K562 (cell line): Measurements from ENCODE around the gene CLIC1. TPM values are rescaled to one million over a fixed set of nuclear protein-coding genes. Genes with fewer than 3 reads are reported as not detected.

Experiments used
- CBFB ChIP-seq: sonication (generic); formaldehyde crosslinking; IDR thresholded peaks from 2 replicates; pipeline ENCODE4 v1.4.0; 2020; ENCODE audit warnings: mild to moderate bottlenecking, missing genetic modification reagents
- GTF2F1 ChIP-seq: IDR thresholded peaks from 2 replicates; pipeline ENCODE4 v1.6.1; 2011; ENCODE audit warnings: low read depth, low read length, improper control_type of control experiment
- KDM2B ChIP-seq: fragments of 250-450 bp; sonication (Bioruptor Pico); IDR thresholded peaks from 2 replicates; pipeline ENCODE4 v1.8.0; 2021; ENCODE audit warnings: mild to moderate bottlenecking, moderate library complexity
- MAFK ChIP-seq: IDR thresholded peaks from 2 replicates; pipeline ENCODE4 v1.6.1; 2011; ENCODE audit warnings: low read length, improper control_type of control experiment
- MCM3 ChIP-seq: fragments of 450-650 bp; IDR thresholded peaks from 2 replicates; pipeline ENCODE4 v1.6.1; 2016
- MCM7 ChIP-seq, 2 experiments: fragments of 450-650 bp; IDR thresholded peaks; 2 replicates each; pipeline ENCODE4 v1.6.1; 2016 to 2018
- MYC ChIP-seq, 2 experiments: fragments of 250-450 bp in 1 of 2; sonication (Bioruptor Pico) in 1 of 2; IDR thresholded peaks; 2 replicates each; pipeline versions ENCODE4 v1.5.1 to v1.6.1; 2012 to 2021; ENCODE audit warnings: low read depth in 2 of 2, borderline replicate concordance in 1 of 2, improper control_type of control experiment in 1 of 2, low read length in 1 of 2, mild to moderate bottlenecking in 1 of 2, moderate library complexity in 1 of 2
- PML ChIP-seq: IDR thresholded peaks from 2 replicates; pipeline ENCODE4 v1.6.1; 2012; ENCODE audit warnings: low read length, inconsistent platforms
- RBM17 ChIP-seq: fragments of 200-400 bp; formaldehyde crosslinking; IDR thresholded peaks from 2 replicates; pipeline ENCODE4 v1.6.1; 2017; ENCODE audit warnings: low read depth, mild to moderate bottlenecking, low read length, borderline replicate concordance
- SMC3 ChIP-seq: conservative IDR thresholded peaks from 2 replicates; pipeline ENCODE4 v1.6.1; 2011; ENCODE audit warnings: low read depth, low read length, improper control_type of control experiment; ENCODE audit not compliant: insufficient read depth
- TCF3 ChIP-seq: sonication (generic); formaldehyde crosslinking; IDR thresholded peaks from 2 replicates; pipeline ENCODE4 v1.4.0; 2020; ENCODE audit warnings: mild to moderate bottlenecking, missing genetic modification reagents
- TRIM24 ChIP-seq, 2 experiments: fragments of 450-650 bp; IDR thresholded peaks; 2 replicates each; pipeline ENCODE4 v1.6.1; 2016
- XRCC5 ChIP-seq: fragments of 200-400 bp; formaldehyde crosslinking; IDR thresholded peaks from 2 replicates; pipeline ENCODE4 v1.6.1; 2017; ENCODE audit warnings: low read depth, mild to moderate bottlenecking, low read length
- ZC3H11A ChIP-seq: IDR thresholded peaks from 2 replicates; pipeline ENCODE4 v1.6.1; 2012; ENCODE audit warnings: low read depth, low read length, improper control_type of control experiment
- ZFP36 ChIP-seq: fragments of 150-350 bp; IDR thresholded peaks from 2 replicates; pipeline ENCODE4 v1.6.1; 2018; ENCODE audit warnings: low read length, low read depth; ENCODE audit not compliant: partially characterized antibody
- polyA plus RNA-seq, 8 experiments: library from polyadenylated mRNA; depleted of rRNA in 4 of 8; stranded (reverse) in 5 of 8; unstranded in 3 of 8; fragments of >200 nt; fragmentation: Nextera tagmentation in 2 of 8; fragmentation: Illumina TruSeq in 1 of 8; extraction: Ambion mirVana in 2 of 8; extraction: Trizol in 1 of 8; gene quantifications; 2 replicates each; pipeline versions ENCODE4 v1.2.1 to v1.2.3, GENCODE V29; 2011 to 2014; ENCODE audit warnings: inconsistent platforms in 1 of 8, missing spikeins in 1 of 8
- total RNA-seq, 7 experiments: library from RNA; depleted of rRNA in 6 of 7; stranded (reverse); fragments of >200 nt in 6 of 7; fragmentation: Illumina TruSeq in 2 of 7; extraction: Trizol in 2 of 7; gene quantifications; 2 replicates each; pipeline versions ENCODE4 v1.2.1 to v1.2.3, GENCODE V29; 2011 to 2021; ENCODE audit warnings: low replicate concordance in 1 of 7
- TF ChIP-seq, protein P1 (sequence below): fragments of 450-650 bp; formaldehyde crosslinking; IDR thresholded peaks from 2 replicates; pipeline ENCODE4 v1.4.0; 2020; ENCODE audit warnings: mild to moderate bottlenecking, moderate library complexity
- TF ChIP-seq, protein P2 (sequence below): fragments of 250-450 bp; sonication (Bioruptor Pico); IDR thresholded peaks from 2 replicates; pipeline ENCODE4 v1.8.0; 2021; ENCODE audit warnings: moderate library complexity, mild to moderate bottlenecking, inconsistent platforms
- TF ChIP-seq, protein P3 (sequence below): fragments of 250-450 bp; sonication (Bioruptor Pico); IDR thresholded peaks from 2 replicates; pipeline ENCODE4 v1.4.0; 2020; ENCODE audit warnings: mild to moderate bottlenecking, moderate library complexity
- TF ChIP-seq, protein P4 (sequence below), 3 experiments: IDR thresholded peaks in 2 of 3; conservative IDR thresholded peaks in 1 of 3; 2 replicates each; pipeline ENCODE4 v1.5.1; 2011 to 2012; ENCODE audit warnings: low read length in 3 of 3, mild to moderate bottlenecking in 3 of 3, control low read depth in 2 of 3, improper control_type of control experiment in 1 of 3, inconsistent platforms in 1 of 3, low read depth in 1 of 3, mixed read lengths in 1 of 3, moderate library complexity in 1 of 3; ENCODE audit not compliant: insufficient read depth in 2 of 3
- TF ChIP-seq, protein P5 (sequence below): IDR thresholded peaks from 2 replicates; pipeline ENCODE4 v1.6.1; 2012; ENCODE audit warnings: low read depth, low read length, improper control_type of control experiment, borderline replicate concordance

The CLIC1 gene
- total and polyA plus RNA-seq, 9 of the 15 experiments (the other 6 are each of a cell fraction or from before 2014, with no cell fraction given), result 1,267 to 2,419 (median 1,808) TPM

DNA sequence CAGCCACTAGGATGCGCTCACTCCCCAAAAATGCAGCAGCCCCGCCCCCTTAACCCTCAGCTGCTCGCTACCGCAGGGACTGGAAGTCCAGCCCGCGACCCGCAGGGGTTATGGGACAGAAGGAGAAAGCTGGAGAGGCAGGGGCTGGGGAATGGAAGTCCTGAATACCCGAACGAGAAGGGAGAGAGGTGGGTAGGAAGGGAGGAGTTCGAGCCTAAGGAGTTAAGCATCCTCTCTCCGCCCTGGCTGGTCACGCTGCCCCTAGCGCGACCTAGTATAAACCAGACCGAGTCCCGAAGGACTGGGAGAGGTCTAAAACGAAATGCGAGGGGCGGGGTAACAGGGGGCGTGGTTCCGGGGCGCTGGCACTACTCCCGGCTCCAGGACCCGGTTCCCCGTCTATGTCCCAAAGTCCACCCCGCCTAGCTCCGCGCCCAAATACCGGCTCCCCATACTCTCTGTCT lies 6.8 kb downstream of the CLIC1 start (continued):
- TF ChIP-seq KDM2B (no peak; the same call in 1 of the 2 replicates), MCM7 (IDR thresholded peaks at IDR 0.05) (peak in 1 of 2 experiments; percentile 78; a peak in 1 of 4 replicates), MCM3 (no peak), CBFB (CRISPR knock-in tag) (peak; percentile 85), TCF3 (CRISPR knock-in tag) (0 out of 2 replicates have a peak, but pooled peaks have one; percentile 1), ZFP36 (peak; percentile 1), RBM17 (no peak), MAFK (peak; percentile 1; the same call in 1 of the 2 replicates), ZC3H11A (0 out of 2 replicates have a peak, but pooled peaks have one; percentile 86), TRIM24 (IDR thresholded peaks at IDR 0.05) (peak; percentile 21 to 29), XRCC5 (peak; percentile 95), PML (peak; percentile 1), SMC3 (peak; percentile 90), GTF2F1 (no peak), MYC (IDR thresholded peaks at IDR 0.05; ENCODE audit: low read depth, low read length) (peak; percentile 55), MYC (CRISPR knock-in tag; IDR thresholded peaks at IDR 0.05; ENCODE audit: borderline replicate concordance, low read depth) (no peak)
- TF ChIP-seq, protein P1, sequence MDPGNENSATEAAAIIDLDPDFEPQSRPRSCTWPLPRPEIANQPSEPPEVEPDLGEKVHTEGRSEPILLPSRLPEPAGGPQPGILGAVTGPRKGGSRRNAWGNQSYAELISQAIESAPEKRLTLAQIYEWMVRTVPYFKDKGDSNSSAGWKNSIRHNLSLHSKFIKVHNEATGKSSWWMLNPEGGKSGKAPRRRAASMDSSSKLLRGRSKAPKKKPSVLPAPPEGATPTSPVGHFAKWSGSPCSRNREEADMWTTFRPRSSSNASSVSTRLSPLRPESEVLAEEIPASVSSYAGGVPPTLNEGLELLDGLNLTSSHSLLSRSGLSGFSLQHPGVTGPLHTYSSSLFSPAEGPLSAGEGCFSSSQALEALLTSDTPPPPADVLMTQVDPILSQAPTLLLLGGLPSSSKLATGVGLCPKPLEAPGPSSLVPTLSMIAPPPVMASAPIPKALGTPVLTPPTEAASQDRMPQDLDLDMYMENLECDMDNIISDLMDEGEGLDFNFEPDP (CRISPR knock-in tag), result no peak
- TF ChIP-seq, protein P2, sequence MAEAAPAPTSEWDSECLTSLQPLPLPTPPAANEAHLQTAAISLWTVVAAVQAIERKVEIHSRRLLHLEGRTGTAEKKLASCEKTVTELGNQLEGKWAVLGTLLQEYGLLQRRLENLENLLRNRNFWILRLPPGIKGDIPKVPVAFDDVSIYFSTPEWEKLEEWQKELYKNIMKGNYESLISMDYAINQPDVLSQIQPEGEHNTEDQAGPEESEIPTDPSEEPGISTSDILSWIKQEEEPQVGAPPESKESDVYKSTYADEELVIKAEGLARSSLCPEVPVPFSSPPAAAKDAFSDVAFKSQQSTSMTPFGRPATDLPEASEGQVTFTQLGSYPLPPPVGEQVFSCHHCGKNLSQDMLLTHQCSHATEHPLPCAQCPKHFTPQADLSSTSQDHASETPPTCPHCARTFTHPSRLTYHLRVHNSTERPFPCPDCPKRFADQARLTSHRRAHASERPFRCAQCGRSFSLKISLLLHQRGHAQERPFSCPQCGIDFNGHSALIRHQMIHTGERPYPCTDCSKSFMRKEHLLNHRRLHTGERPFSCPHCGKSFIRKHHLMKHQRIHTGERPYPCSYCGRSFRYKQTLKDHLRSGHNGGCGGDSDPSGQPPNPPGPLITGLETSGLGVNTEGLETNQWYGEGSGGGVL (CRISPR knock-in tag), result no peak
- TF ChIP-seq, protein P3, sequence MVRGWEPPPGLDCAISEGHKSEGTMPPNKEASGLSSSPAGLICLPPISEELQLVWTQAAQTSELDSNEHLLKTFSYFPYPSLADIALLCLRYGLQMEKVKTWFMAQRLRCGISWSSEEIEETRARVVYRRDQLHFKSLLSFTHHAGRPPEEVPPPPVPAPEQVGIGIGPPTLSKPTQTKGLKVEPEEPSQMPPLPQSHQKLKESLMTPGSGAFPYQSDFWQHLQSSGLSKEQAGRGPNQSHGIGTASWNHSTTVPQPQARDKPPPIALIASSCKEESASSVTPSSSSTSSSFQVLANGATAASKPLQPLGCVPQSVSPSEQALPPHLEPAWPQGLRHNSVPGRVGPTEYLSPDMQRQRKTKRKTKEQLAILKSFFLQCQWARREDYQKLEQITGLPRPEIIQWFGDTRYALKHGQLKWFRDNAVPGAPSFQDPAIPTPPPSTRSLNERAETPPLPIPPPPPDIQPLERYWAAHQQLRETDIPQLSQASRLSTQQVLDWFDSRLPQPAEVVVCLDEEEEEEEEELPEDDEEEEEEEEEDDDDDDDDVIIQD (CRISPR knock-in tag), result no peak
- TF ChIP-seq, protein P4, sequence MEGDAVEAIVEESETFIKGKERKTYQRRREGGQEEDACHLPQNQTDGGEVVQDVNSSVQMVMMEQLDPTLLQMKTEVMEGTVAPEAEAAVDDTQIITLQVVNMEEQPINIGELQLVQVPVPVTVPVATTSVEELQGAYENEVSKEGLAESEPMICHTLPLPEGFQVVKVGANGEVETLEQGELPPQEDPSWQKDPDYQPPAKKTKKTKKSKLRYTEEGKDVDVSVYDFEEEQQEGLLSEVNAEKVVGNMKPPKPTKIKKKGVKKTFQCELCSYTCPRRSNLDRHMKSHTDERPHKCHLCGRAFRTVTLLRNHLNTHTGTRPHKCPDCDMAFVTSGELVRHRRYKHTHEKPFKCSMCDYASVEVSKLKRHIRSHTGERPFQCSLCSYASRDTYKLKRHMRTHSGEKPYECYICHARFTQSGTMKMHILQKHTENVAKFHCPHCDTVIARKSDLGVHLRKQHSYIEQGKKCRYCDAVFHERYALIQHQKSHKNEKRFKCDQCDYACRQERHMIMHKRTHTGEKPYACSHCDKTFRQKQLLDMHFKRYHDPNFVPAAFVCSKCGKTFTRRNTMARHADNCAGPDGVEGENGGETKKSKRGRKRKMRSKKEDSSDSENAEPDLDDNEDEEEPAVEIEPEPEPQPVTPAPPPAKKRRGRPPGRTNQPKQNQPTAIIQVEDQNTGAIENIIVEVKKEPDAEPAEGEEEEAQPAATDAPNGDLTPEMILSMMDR (IDR thresholded peaks at IDR 0.05 in 2 of 3, conservative IDR thresholded peaks at IDR 0.05 in 1 of 3; ENCODE audit: insufficient read depth in 2 of 3, low read depth in 1 of 3, low read length in 3 of 3), result peak; percentile 12 to 99 (median 95); a peak in 5 of 6 replicates
- TF ChIP-seq, protein P5, sequence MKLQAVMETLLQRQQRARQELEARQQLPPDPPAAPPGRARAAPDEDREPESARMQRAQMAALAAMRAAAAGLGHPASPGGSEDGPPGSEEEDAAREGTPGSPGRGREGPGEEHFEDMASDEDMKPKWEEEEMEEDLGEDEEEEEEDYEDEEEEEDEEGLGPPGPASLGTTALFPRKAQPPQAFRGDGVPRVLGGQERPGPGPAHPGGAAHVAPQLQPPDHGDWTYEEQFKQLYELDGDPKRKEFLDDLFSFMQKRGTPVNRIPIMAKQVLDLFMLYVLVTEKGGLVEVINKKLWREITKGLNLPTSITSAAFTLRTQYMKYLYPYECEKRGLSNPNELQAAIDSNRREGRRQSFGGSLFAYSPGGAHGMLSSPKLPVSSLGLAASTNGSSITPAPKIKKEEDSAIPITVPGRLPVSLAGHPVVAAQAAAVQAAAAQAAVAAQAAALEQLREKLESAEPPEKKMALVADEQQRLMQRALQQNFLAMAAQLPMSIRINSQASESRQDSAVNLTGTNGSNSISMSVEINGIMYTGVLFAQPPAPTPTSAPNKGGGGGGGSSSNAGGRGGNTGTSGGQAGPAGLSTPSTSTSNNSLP, result 0 out of 2 replicates have a peak, but pooled peaks have one; percentile 14
